NAMALWA (cell line): ENCODE results near the gene TMEM109.

Experiments
- DNase-seq: peaks from one replicate; pipeline ENCODE4 v3.0.0-alpha.2; 2015; ENCODE audit warnings: low spot score

The TMEM109 gene

DNA sequence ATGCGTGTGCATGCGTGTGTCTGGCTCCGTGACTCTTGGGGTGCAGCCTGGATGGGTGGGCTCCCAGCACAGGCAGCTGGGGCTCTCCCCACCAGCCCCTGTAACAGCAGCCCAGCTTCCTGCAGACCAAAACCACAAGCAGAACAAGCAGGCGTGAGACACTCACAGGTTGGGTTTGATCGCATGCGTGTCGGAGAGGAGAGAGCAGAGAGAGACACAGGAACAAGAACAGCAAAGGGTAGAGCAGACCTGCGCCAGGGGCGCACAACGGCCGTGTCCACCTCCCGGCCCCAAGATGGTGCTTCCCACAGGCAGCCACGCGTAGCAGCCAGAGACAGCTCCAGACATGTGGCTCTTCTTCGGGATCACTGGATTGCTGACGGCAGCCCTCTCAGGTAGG is 57.6 kb downstream of the TMEM109 start, which contains the start of gene CD6:
Gene CD6 (plus strand): TSS at position 161 of the 400 bp plus-strand sequence. CDS start 186 bp downstream, at position 347.
- no peak for DNase-seq

DNA sequence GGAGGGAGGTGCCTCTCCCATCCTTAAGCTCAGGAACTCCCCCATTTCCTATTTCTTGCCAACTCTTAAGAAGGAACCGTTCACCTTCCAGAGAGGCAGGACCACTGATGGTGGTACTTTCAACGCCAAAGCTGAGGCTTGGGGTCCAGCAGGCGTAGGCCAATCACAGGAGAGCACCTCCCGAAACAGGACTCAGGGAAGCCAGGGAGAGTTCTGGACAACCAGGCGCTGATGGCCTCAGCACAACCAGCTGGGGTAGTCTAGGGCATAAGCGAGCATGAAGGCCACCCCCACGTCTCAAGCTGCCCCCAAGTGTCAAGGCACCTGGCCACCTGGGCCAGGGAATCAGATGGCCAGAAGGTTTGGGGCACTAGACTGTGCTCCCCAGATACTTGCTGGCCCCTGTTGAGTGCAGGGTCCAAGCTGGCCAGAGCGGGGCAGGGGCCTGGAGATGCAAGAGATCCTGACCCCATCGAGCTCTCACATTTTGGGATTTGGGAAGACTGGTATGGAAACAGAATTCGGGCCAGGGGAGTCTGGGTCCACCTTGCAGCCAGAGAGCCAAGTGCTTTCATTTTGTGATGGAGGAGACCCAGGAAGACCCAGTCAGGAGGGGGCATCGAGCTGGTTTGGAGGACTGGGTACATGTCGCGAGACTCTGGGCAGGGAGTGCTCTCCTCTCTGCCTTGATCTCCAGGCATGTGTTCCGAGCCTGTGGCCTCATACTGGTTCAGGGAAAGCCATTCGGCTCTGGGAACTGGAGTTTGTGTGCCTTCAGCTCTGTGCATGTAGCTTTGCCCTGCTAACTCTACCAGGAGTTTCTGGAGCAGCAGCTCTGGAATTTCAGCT is 58.4 kb downstream of the TMEM109 start:
- no peak for DNase-seq
